ENCODE data around the gene STPG4.

GRCh38 chr2:47162780-47163179 lies 7.7 kb upstream of the STPG4 start:
- TF ChIP-seq POLR2A (IDR thresholded peaks at IDR 0.05) (no peak), CTCF (IDR thresholded peaks at IDR 0.05) (no peak)
